ENCODE data around the gene UVSSA.

UVSSA gene

GRCh38 chr4:1346781-1347409 is at the start of gene UVSSA:
TSS of gene UVSSA (plus strand) at chr4:1347208. CDS start at chr4:1348092, 884 bp downstream.
- peak; percentile 100 for DNase-seq (ENCODE audit: low read depth in 2 of 2)

- DNase-seq (ENCODE audit: low read depth in 2 of 2): no peak
These were observed 49.3 kb upstream of the UVSSA start for GRCh38 chr4:1297456-1298325.

- no peak for DNase-seq (ENCODE audit: low read depth in 2 of 2)
These were observed 48.5 kb upstream of the UVSSA start for GRCh38 chr4:1298461-1298860.

- DNase-seq (ENCODE audit: low read depth in 2 of 2): no peak
These were observed 47.6 kb upstream of the UVSSA start for GRCh38 chr4:1299301-1299860.

GRCh38 chr4:1300466-1301455 is 46.2 kb upstream of the UVSSA start:
- no peak for DNase-seq (ENCODE audit: low read depth in 2 of 2)

- DNase-seq (ENCODE audit: low read depth in 2 of 2): no peak
These were observed 44.8 kb upstream of the UVSSA start for GRCh38 chr4:1302159-1302558.

GRCh38 chr4:1305261-1305711 is 41.7 kb upstream of the UVSSA start:
- no peak for DNase-seq (ENCODE audit: low read depth in 2 of 2)

GRCh38 chr4:1305781-1306455 is 41.1 kb upstream of the UVSSA start:
- DNase-seq (ENCODE audit: low read depth in 2 of 2): no peak

- DNase-seq (ENCODE audit: low read depth in 2 of 2): no peak
These were observed 38.9 kb upstream of the UVSSA start for GRCh38 chr4:1307951-1308735.

- DNase-seq (ENCODE audit: low read depth in 2 of 2): peak; percentile 35 to 38
These were observed 37.6 kb upstream of the UVSSA start for GRCh38 chr4:1309261-1310010.

- no peak for DNase-seq (ENCODE audit: low read depth in 2 of 2)
These were observed 36.8 kb upstream of the UVSSA start for GRCh38 chr4:1310031-1310795.

- no peak for DNase-seq (ENCODE audit: low read depth in 2 of 2)
These were observed 36.0 kb upstream of the UVSSA start for GRCh38 chr4:1310796-1311631.

- no peak for DNase-seq (ENCODE audit: low read depth in 2 of 2)
These were observed 34.0 kb upstream of the UVSSA start for GRCh38 chr4:1312821-1313640.

- no peak for DNase-seq (ENCODE audit: low read depth in 2 of 2)
These were observed 31.7 kb upstream of the UVSSA start for GRCh38 chr4:1315306-1315705.

- DNase-seq (ENCODE audit: low read depth in 2 of 2): no peak
These were observed 31.0 kb upstream of the UVSSA start for GRCh38 chr4:1315836-1316536.

GRCh38 chr4:1316537-1317168 is 30.4 kb upstream of the UVSSA start:
- DNase-seq (ENCODE audit: low read depth in 2 of 2): no peak
